Measurements from ENCODE around the gene CPNE4.

Gene CPNE4

DNA sequence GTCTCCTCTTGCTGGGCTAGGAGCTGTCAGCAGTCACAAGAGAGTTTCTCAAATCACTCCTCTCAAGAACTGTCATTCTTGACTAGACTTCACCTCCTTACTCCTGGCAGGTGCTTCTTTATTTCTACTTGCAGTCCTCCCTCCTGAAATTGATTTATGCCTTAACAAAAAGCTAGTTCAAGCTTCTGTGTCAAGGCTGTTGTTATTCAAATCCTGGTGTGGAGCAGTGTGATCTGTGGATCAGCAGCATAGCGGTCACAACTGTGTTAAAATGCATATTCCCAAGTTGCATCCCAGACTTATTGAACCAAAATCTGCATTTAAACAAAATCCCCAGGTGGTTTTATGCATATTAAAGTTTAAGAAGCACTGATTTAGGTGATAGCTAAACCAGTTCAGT, 411.4 kb downstream of the CPNE4 start:
- in situ Hi-C loops (cut with HindIII; ENCODE audit: low sequenced_read_pairs), result no loop called here
- no peak overlapping the region for H3K4me3 ChIP-seq (ENCODE audit: low read depth, low read length)
- TF ChIP-seq CTCF (IDR thresholded peaks at IDR 0.05; ENCODE audit: low read depth, low read length), result no peak
- no peak for DNase-seq (ENCODE audit: low read depth, low spot score)

GRCh38 chr3:131622726-131623125, 412.1 kb downstream of the CPNE4 start:
- DNase-seq (ENCODE audit: low read depth, low spot score), result no peak

DNA sequence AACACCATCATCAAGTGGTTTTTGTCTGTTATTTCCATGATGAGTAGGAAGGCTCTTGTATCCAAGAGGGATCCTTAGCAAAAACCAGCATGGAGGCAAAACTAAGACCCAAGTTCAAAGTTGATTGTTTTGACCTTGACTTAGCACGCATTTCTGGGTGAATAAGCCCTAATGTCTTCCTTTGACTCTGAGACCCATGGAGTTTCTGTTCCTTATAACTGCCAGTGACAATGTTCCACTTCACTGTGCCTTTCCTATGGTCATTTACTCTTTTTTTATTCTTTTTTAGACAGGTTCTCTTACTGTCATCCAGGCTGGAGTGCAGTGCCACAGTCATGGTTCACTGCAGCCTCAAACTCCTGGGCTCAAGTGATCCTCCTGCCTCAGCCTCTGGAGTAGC, 413.8 kb downstream of the CPNE4 start:
- no peak for DNase-seq (ENCODE audit: low read depth, low spot score)
- H3K4me3 ChIP-seq (ENCODE audit: low read depth, low read length), result no peak overlapping the region
- TF ChIP-seq CTCF (IDR thresholded peaks at IDR 0.05; ENCODE audit: low read depth, low read length), result no peak
- in situ Hi-C loops (cut with HindIII; ENCODE audit: low sequenced_read_pairs), result no loop called here

More at GRCh38 chr3:131622726-131623125, 412.1 kb downstream of the CPNE4 start:
- H3K4me3 ChIP-seq (ENCODE audit: low read depth, low read length), result no peak overlapping the region
- TF ChIP-seq CTCF (IDR thresholded peaks at IDR 0.05; ENCODE audit: low read depth, low read length), result no peak
- in situ Hi-C loops (cut with HindIII; ENCODE audit: low sequenced_read_pairs), result no loop called here

DNA sequence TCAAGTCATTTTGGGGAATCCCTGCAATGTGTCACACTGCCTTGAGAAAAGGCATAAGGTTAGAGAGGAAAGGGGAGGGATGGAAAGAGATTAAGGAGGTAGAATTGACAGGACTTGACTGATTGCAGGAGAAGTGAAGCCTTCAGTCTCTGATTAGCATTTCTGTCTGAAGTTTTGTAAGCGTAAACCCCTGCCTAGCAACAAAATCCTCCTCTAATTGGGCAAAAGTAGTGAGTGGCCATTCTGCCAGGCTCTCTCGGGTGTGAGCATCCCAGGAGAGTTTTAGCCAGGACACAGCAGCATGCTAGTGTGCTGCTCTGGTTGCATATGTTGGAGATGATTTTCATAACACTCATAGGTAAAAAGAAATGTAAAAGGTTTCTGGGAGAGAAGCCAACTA, 415.0 kb downstream of the CPNE4 start:
- H3K4me3 ChIP-seq (ENCODE audit: low read depth, low read length), result no peak overlapping the region
- DNase-seq (ENCODE audit: low read depth, low spot score), result no peak
- no peak for TF ChIP-seq CTCF (IDR thresholded peaks at IDR 0.05; ENCODE audit: low read depth, low read length)
- in situ Hi-C loops (cut with HindIII; ENCODE audit: low sequenced_read_pairs), result no loop called here

- in situ Hi-C loops (cut with HindIII; ENCODE audit: low sequenced_read_pairs), result no loop called here
- no peak for TF ChIP-seq CTCF (IDR thresholded peaks at IDR 0.05; ENCODE audit: low read depth, low read length)
These were observed 418.1 kb downstream of the CPNE4 start for GRCh38 chr3:131616719-131617118.

DNA sequence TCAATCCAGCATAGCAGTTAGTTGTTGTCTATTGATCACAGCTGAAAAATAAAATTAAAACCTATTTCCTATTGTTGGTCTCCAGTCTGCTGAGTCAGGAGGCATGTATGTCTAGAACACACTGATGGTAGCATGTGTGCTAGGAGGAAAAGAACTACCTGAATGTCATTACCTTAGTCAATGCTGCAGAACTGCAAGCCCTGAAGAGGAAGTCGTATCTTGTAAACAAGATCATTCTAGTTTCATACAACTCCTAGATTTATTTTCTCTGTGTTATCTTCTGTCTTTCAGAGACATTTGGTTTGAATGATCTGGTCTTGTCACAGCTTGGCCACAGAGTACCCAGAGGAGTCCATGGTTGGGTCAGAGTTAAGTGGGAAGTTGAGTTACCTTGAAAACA, 422.1 kb downstream of the CPNE4 start:
- DNase-seq (ENCODE audit: low read depth, low spot score), result no peak
- in situ Hi-C loops (cut with HindIII; ENCODE audit: low sequenced_read_pairs), result no loop called here
- H3K4me3 ChIP-seq (ENCODE audit: low read depth, low read length), result no peak overlapping the region
- no peak for TF ChIP-seq CTCF (IDR thresholded peaks at IDR 0.05; ENCODE audit: low read depth, low read length)

More at GRCh38 chr3:131616719-131617118, 418.1 kb downstream of the CPNE4 start:
- no peak overlapping the region for H3K4me3 ChIP-seq (ENCODE audit: low read depth, low read length)
- no peak for DNase-seq (ENCODE audit: low read depth, low spot score)

- no peak for DNase-seq (ENCODE audit: low read depth, low spot score)
- H3K4me3 ChIP-seq (ENCODE audit: low read depth, low read length), result no peak overlapping the region
- in situ Hi-C loops (cut with HindIII; ENCODE audit: low sequenced_read_pairs), result no loop called here
- TF ChIP-seq CTCF (IDR thresholded peaks at IDR 0.05; ENCODE audit: low read depth, low read length), result no peak
These were observed 424.6 kb downstream of the CPNE4 start for GRCh38 chr3:131610174-131610573.

All from astrocyte of the spinal cord (primary cell).